ENCODE results near the gene FAM9B. TPM values are rescaled to one million over a fixed set of nuclear protein-coding genes. Genes with fewer than 3 reads are reported as not detected.

The FAM9B gene
- total RNA-seq, 2 donors from 2014 or later: not detected

GRCh38 chrX:9069573-9069972, 35.6 kb upstream of the FAM9B start:
- no peak for TF ChIP-seq CTCF (IDR thresholded peaks at IDR 0.05)

GRCh38 chrX:9064694-9065093, 30.8 kb upstream of the FAM9B start:
- H3K9me3 ChIP-seq: no peaks in the 10 kb centered on the region
- no peak for TF ChIP-seq CTCF (IDR thresholded peaks at IDR 0.05)

More at GRCh38 chrX:9069573-9069972, 35.6 kb upstream of the FAM9B start:
- Histone ChIP-seq H3K4me3 (no peak overlapping the region), H3K4me1 (ENCODE audit: control insufficient read depth in 1 of 2, low read depth in 2 of 2) (no peaks in the 10 kb centered on the region), H3K9me3 (no peaks in the 10 kb centered on the region), H3K27me3 (replicated peaks; ENCODE audit: insufficient read depth) (no peaks in the 10 kb centered on the region), H3K36me3 (no peaks in the 10 kb centered on the region), H3K27ac (no peak overlapping the region)
- no peak for ATAC-seq (ENCODE audit: insufficient number of reproducible peaks, low FRiP score, low read depth)
- DNase-seq (ENCODE audit: low spot score): no peak

GRCh38 chrX:9062641-9063040, 28.7 kb upstream of the FAM9B start:
- no peak overlapping the region for H3K27ac ChIP-seq
- no peaks in the 10 kb centered on the region for H3K4me1 ChIP-seq (ENCODE audit: control insufficient read depth in 1 of 2, low read depth in 2 of 2)
- no peaks in the 10 kb centered on the region for H3K9me3 ChIP-seq
- no peaks in the 10 kb centered on the region for H3K27me3 ChIP-seq (replicated peaks; ENCODE audit: insufficient read depth)
- no peaks in the 10 kb centered on the region for H3K36me3 ChIP-seq
- TF ChIP-seq CTCF (IDR thresholded peaks at IDR 0.05): no peak
- H3K4me3 ChIP-seq: no peak overlapping the region
- DNase-seq (ENCODE audit: low spot score): no peak
- no peak for ATAC-seq (ENCODE audit: insufficient number of reproducible peaks, low FRiP score, low read depth)

More at GRCh38 chrX:9064694-9065093, 30.8 kb upstream of the FAM9B start:
- ATAC-seq (ENCODE audit: insufficient number of reproducible peaks, low FRiP score, low read depth): no peak
- Histone ChIP-seq H3K27me3 (replicated peaks; ENCODE audit: insufficient read depth) (no peaks in the 10 kb centered on the region), H3K4me1 (ENCODE audit: control insufficient read depth in 1 of 2, low read depth in 2 of 2) (no peaks in the 10 kb centered on the region), H3K4me3 (no peak overlapping the region), H3K36me3 (no peaks in the 10 kb centered on the region), H3K27ac (no peak overlapping the region)
- DNase-seq (ENCODE audit: low spot score): no peak

GRCh38 chrX:9055354-9055753, 21.4 kb upstream of the FAM9B start:
- H3K9me3 ChIP-seq: no peaks in the 10 kb centered on the region
- no peak for TF ChIP-seq CTCF (IDR thresholded peaks at IDR 0.05)
- H3K36me3 ChIP-seq: no peaks in the 10 kb centered on the region
- no peaks in the 10 kb centered on the region for H3K4me1 ChIP-seq (ENCODE audit: control insufficient read depth in 1 of 2, low read depth in 2 of 2)
- DNase-seq (ENCODE audit: low spot score) (no peak), ATAC-seq (ENCODE audit: insufficient number of reproducible peaks, low FRiP score, low read depth) (no peak)
- no peaks in the 10 kb centered on the region for H3K27me3 ChIP-seq (replicated peaks; ENCODE audit: insufficient read depth)
- no peak overlapping the region for H3K27ac ChIP-seq
- H3K4me3 ChIP-seq: no peak overlapping the region

GRCh38 chrX:9052081-9052480, 18.2 kb upstream of the FAM9B start:
- no peak for DNase-seq (ENCODE audit: low spot score)
- no peak for ATAC-seq (ENCODE audit: insufficient number of reproducible peaks, low FRiP score, low read depth)
- Histone ChIP-seq H3K4me3 (no peak overlapping the region), H3K4me1 (ENCODE audit: control insufficient read depth in 1 of 2, low read depth in 2 of 2) (no peaks in the 10 kb centered on the region), H3K9me3 (no peaks in the 10 kb centered on the region), H3K27ac (no peak overlapping the region), H3K36me3 (no peaks in the 10 kb centered on the region), H3K27me3 (replicated peaks; ENCODE audit: insufficient read depth) (no peaks in the 10 kb centered on the region)
- no peak for TF ChIP-seq CTCF (IDR thresholded peaks at IDR 0.05)

All from thoracic aorta (tissue), 2 donors.